Measurements from ENCODE around the gene C16orf78. TPM values are rescaled to one million over a fixed set of nuclear protein-coding genes. Genes with fewer than 3 reads are reported as not detected.

Gene C16orf78
- total and polyA plus RNA-seq, 11 donors, result not detected

DNA sequence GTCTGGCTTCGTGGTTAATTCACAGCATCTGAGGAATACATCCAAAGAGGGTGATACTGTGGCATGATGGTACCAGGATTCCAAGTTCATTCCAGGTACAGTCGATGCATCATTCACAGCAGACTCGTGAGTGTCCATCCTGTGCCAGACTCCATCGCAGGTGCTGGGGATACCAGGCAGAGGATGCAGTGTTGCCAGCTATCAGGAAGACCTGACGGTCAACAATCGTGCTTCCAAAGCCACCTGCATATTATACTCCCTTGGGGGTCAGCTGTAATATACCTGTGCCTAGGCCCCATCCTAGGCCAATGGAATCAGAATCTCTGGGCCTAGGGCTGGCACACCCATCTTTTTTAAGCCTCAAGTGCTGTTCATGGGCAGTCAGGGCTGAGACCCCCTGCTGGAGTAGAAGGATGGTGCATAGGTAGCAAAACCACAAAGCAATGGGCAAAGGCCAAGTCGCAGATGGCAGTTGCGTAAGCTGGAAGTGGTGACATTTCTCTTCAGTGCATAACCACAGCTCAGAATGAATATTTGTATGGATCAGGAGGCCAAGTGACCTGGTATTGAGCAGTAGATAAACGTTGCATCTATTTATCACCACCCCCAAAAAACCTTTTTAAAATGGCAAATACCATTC lies 42.9 kb upstream of the C16orf78 start:
- 67 to 86% (median 75%) methylated on average over 9 of the region's 9 CpGs for WGBS, 4 donors
- no peak overlapping the region for H3K27ac ChIP-seq
- H3K9me3 ChIP-seq, result no peaks in the 10 kb centered on the region
- intact Hi-C loops (cut with DNase I), result no loop called here
- ATAC-seq (no peak), DNase-seq (no peak)
- H3K36me3 ChIP-seq, result no peaks in the 10 kb centered on the region
- no peaks in the 10 kb centered on the region for H3K27me3 ChIP-seq
- no peak overlapping the region for H3K4me3 ChIP-seq
- H3K4me1 ChIP-seq, result no peaks in the 10 kb centered on the region
- TF ChIP-seq, protein P1, sequence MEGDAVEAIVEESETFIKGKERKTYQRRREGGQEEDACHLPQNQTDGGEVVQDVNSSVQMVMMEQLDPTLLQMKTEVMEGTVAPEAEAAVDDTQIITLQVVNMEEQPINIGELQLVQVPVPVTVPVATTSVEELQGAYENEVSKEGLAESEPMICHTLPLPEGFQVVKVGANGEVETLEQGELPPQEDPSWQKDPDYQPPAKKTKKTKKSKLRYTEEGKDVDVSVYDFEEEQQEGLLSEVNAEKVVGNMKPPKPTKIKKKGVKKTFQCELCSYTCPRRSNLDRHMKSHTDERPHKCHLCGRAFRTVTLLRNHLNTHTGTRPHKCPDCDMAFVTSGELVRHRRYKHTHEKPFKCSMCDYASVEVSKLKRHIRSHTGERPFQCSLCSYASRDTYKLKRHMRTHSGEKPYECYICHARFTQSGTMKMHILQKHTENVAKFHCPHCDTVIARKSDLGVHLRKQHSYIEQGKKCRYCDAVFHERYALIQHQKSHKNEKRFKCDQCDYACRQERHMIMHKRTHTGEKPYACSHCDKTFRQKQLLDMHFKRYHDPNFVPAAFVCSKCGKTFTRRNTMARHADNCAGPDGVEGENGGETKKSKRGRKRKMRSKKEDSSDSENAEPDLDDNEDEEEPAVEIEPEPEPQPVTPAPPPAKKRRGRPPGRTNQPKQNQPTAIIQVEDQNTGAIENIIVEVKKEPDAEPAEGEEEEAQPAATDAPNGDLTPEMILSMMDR (IDR thresholded peaks at IDR 0.05), result no peak
- TF ChIP-seq POLR2A (IDR thresholded peaks at IDR 0.05), result no peak

DNA sequence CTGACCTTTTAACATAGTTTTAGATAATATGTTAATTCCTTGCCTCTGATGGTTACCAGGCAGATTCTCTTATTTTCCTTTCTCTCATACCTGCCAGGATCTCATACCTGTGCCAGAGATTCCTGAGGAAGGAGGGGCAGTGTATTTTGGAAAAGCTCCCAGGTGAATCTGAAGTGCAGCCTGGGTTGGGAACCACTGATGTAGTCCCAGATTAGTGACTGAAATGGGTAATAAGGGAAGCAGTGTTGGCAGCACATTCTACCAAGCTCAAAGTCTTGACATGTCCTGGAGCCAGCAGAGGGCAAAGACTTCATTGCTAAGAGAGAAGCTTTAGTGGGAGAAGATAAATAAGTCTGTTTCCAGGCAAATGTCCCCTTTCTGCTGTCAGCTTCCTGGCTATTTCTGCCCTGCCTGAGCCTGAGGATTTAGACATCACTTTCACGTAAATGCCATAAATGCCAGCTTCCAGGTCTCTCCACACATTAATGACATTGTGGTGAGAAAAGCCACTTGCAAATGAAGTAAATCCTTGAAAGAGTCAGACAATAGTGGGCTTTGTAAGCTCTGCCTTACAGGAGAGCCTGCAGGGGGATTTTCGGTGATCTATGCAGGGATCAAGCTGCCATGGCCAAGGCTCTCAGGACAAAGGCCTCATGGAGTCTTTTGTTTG lies 40.9 kb upstream of the C16orf78 start:
- Histone ChIP-seq H3K4me1 (no peaks in the 10 kb centered on the region), H3K27ac (no peak overlapping the region), H3K9me3 (no peaks in the 10 kb centered on the region), H3K36me3 (no peaks in the 10 kb centered on the region), H3K27me3 (peaks cover 0 to 7% (median 2%) of the 10 kb centered on the region in 9 donors), H3K4me3 (no peak overlapping the region)
- 71 to 78% (median 74%) methylated on average over 2 of the region's 2 CpGs for WGBS, 4 donors
- TF ChIP-seq POLR2A (IDR thresholded peaks at IDR 0.05), result no peak
- TF ChIP-seq, protein P1 (IDR thresholded peaks at IDR 0.05), result no peak
- intact Hi-C loops (cut with DNase I), result no loop called here
- ATAC-seq (no peak), DNase-seq (no peak)

DNA sequence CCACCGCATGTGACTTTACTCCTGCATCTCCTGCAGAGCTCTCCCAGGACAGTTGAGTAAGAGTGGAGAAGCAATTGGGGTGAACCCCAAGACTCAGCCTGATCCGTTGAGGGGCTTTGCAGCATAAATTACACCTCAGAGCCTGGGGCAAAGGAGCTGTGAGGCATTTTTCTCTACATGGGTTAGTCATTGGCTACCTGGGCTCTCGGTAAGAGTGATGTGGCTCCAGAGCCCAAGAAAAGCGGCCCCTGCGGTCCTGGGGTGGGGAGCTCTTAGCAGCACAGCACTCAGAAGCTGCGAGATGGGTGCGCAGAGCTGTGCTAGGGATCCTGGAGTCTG lies 40.4 kb upstream of the C16orf78 start:
- ATAC-seq, result no peak
- H3K36me3 ChIP-seq, result no peaks in the 10 kb centered on the region
- H3K27ac ChIP-seq, result no peak overlapping the region
- intact Hi-C loops (cut with DNase I), result no loop called here
- H3K4me3 ChIP-seq, result no peak overlapping the region
- 70 to 77% (median 72%) methylated on average over 7 of the region's 7 CpGs for WGBS, 4 donors
- no peak for DNase-seq
- TF ChIP-seq, protein P1 (IDR thresholded peaks at IDR 0.05), result no peak
- no peak for TF ChIP-seq POLR2A (IDR thresholded peaks at IDR 0.05)
- peaks cover 0 to 11% (median 6%) of the 10 kb centered on the region in 9 donors for H3K27me3 ChIP-seq
- H3K9me3 ChIP-seq, result no peaks in the 10 kb centered on the region
- H3K4me1 ChIP-seq, result no peaks in the 10 kb centered on the region

DNA sequence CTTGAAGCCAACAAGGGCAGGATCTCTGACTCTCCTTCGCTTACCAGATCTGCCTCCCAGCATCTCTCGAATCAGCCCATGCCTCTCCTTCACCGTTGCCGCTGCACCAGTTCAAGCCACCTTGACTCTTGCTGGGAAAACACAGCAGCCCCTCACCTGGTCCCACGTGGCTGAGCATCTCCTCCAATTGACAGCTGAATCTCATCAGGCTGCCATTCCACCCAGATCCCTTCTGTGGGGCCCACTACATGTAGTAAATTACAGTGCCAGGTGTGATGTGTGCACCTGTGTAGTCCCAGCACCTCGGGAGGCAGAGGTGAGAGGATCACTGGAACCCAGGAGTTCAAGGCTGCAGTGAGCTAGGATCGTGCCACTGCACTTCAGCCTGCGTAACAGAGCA lies 37.8 kb upstream of the C16orf78 start:
- no peak overlapping the region for H3K27ac ChIP-seq
- no peaks in the 10 kb centered on the region for H3K4me1 ChIP-seq
- H3K4me3 ChIP-seq, result no peak overlapping the region
- intact Hi-C loops (cut with DNase I), result no loop called here
- no peaks in the 10 kb centered on the region for H3K36me3 ChIP-seq
- ATAC-seq (no peak), DNase-seq (no peak)
- no peaks in the 10 kb centered on the region for H3K9me3 ChIP-seq
- TF ChIP-seq, protein P1 (IDR thresholded peaks at IDR 0.05), result no peak
- no peak for TF ChIP-seq POLR2A (IDR thresholded peaks at IDR 0.05)
- H3K27me3 ChIP-seq, result peaks cover 0 to 35% (median 9%) of the 10 kb centered on the region in 9 donors
- WGBS, 4 donors, result 56 to 72% (median 70%) methylated on average over 8 of the region's 8 CpGs

Data from heart left ventricle (tissue), 16 donors.